ENCODE results near the gene HSF5.

- no peak for TF ChIP-seq EGR1 (IDR thresholded peaks at IDR 0.05; ENCODE audit: low read depth)
- no peak for TF ChIP-seq POLR2A (IDR thresholded peaks at IDR 0.05; ENCODE audit: borderline replicate concordance, extremely low read depth, insufficient read depth, insufficient read length)
- TF ChIP-seq CTCF (IDR thresholded peaks at IDR 0.05 in 2 of 3, conservative IDR thresholded peaks at IDR 0.05 in 1 of 3; ENCODE audit: borderline replicate concordance in 1 of 3, insufficient read depth in 1 of 3, low read depth in 2 of 3, low read length in 2 of 3) = no peak
- TF ChIP-seq, protein P1, sequence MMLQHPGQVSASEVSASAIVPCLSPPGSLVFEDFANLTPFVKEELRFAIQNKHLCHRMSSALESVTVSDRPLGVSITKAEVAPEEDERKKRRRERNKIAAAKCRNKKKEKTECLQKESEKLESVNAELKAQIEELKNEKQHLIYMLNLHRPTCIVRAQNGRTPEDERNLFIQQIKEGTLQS (IDR thresholded peaks at IDR 0.05) = no peak
- TF ChIP-seq REST (IDR thresholded peaks at IDR 0.05; ENCODE audit: low read depth) = no peak
- TF ChIP-seq SRF (IDR thresholded peaks at IDR 0.05; ENCODE audit: low read depth) = no peak
- TF ChIP-seq EZH2 (IDR thresholded peaks at IDR 0.05) = no peak
- no peak for TF ChIP-seq RAD21 (IDR thresholded peaks at IDR 0.05; ENCODE audit: low read depth)
Measured at GRCh38 chr17:58403311-58403710, 84.9 kb downstream of the HSF5 start.
